Stimulated activated CD8-positive, alpha-beta memory T cell treated with anti-CD3 and anti-CD28 coated beads, Interleukin-12 subunit alpha, Interleukin-12 subunit beta, amount 100 ng/mL, for 24 hours (primary cell): Measurements from ENCODE around the gene OR4B1.

Experiments
- DNase-seq: peaks from one replicate; pipeline ENCODE4 v3.0.0-alpha.2; 2020; ENCODE audit errors: extremely low read depth

The OR4B1 gene

DNA sequence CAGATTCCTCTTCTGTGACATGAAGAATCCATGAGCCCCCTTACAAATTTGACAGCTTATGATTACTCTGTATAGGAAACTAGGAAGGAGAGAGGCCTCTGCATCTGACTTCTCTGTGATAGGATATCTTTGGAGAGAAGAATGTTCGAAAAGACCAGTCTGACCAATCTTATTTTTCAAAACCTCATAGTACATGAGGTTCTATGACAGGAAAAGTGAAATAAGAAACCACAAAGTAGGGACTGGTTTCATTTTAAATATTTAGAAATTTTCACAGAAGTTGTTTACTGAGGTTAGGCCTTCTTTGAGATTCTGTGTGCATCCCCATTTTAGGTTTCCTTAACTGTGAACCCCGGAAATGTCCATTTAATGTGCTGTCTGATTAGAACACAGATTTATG, 45.0 kb downstream of the OR4B1 start:
- DNase-seq = no peak

- DNase-seq = no peak
Measured at GRCh38 chr11:48263423-48263911, 46.9 kb downstream of the OR4B1 start, which contains the start of gene OR4X1. Gene OR4X1, plus strand, starts transcription at chr11:48263861. Its CDS starts 0 bp downstream, at chr11:48263861.
